ENCODE measurements around the gene PPHLN1. TPM values are rescaled to one million over a fixed set of nuclear protein-coding genes. Genes with fewer than 3 reads are reported as not detected.

PPHLN1 gene
- total and polyA plus RNA-seq, 2 of the 8 experiments (the other 6 are each of a cell fraction or from before 2014, with no cell fraction given), result 34.3 to 71.6 TPM

GRCh38 chr12:42473561-42473960, 147.6 kb downstream of the PPHLN1 start:
- H2BK20ac ChIP-seq (ENCODE audit: low read length), result no peak overlapping the region
- H3K4me2 ChIP-seq (ENCODE audit: insufficient read depth in 1 of 2, low read depth in 2 of 2, low read length in 2 of 2), result no peak overlapping the region
- no peak overlapping the region for H3K18ac ChIP-seq (ENCODE audit: extremely low read depth, low read length)
- no peak overlapping the region for H3K23ac ChIP-seq (ENCODE audit: insufficient read length)
- no peak overlapping the region for H2BK5ac ChIP-seq (ENCODE audit: low read depth, low read length)
- no peaks in the 10 kb centered on the region for H3K23me2 ChIP-seq (ENCODE audit: low read depth, low read length)
- peaks cover 4 to 26% (median 12%) of the 10 kb centered on the region in 4 experiments for H3K36me3 ChIP-seq (ENCODE audit: control insufficient read depth in 2 of 4, insufficient read depth in 4 of 4, low read length in 3 of 4)
- no peak for TF ChIP-seq KDM1A (IDR thresholded peaks at IDR 0.05; ENCODE audit: borderline replicate concordance, low read length)
- TF ChIP-seq EGR1 (IDR thresholded peaks at IDR 0.05; ENCODE audit: borderline replicate concordance, low read depth, low read length), result no peak
- TF ChIP-seq HDAC6 (IDR thresholded peaks at IDR 0.05; ENCODE audit: low read depth, low read length), result no peak
- no peak for TF ChIP-seq CEBPB (IDR thresholded peaks at IDR 0.05; ENCODE audit: low read depth, low read length)
- no peak for TF ChIP-seq MAX (IDR thresholded peaks at IDR 0.05)
- no peak for TF ChIP-seq E2F6 (IDR thresholded peaks at IDR 0.05)
- TF ChIP-seq CREB1 (IDR thresholded peaks at IDR 0.05), result no peak
- H2BK120ac ChIP-seq (replicated peaks; ENCODE audit: low read depth, low read length), result no peak overlapping the region
- no peak overlapping the region for H3K14ac ChIP-seq (ENCODE audit: insufficient read length)
- 100% methylated on average over 1 of the region's 1 CpG; no CpG with 5 or more reads in 1 of the 2 experiments for WGBS, 2 experiments (ENCODE audit: extremely low coverage in 1 of 2, insufficient coverage in 1 of 2, insufficient read length in 1 of 2, insufficient replicate concordance in 2 of 2, low coverage in 1 of 2, low lambda C conversion rate in 2 of 2, missing lambda C conversion rate in 1 of 2)
- H2BK15ac ChIP-seq (ENCODE audit: low read length), result no peak overlapping the region
- no peak overlapping the region for H4K5ac ChIP-seq (ENCODE audit: insufficient read length, low read depth, low read length)
- H3K4ac ChIP-seq (replicated peaks; ENCODE audit: insufficient read length, low read depth, low read length), result no peak overlapping the region
- H4K8ac ChIP-seq (ENCODE audit: extremely low read depth, insufficient read depth, low read length), result no peak overlapping the region
- H3K56ac ChIP-seq (replicated peaks; ENCODE audit: insufficient read length, low read depth, low read length), result no peak overlapping the region
- H3K27ac ChIP-seq (ENCODE audit: low read depth, low read length), result no peak overlapping the region
- ChIA-PET POLR2A (ENCODE audit: partially characterized antibody) (interaction anchor here (0.6 to 2.2 kb wide), 7 partner anchors 8 to 88 kb away, joined by 3 to 8 read pairs (median 4); no protein-coding TSS in a partner anchor), CTCF (ENCODE audit: partially characterized antibody) (interaction anchor here (0.7 to 1.7 kb wide), 4 partner anchors 9 to 418 kb away, joined by 3 to 8 read pairs (median 4); no protein-coding TSS in a partner anchor)
- FAIRE-seq (no peak), DNase-seq (ENCODE audit: low read depth in 1 of 2, low spot score in 2 of 2) (no peak)
- no peak overlapping the region for H4K91ac ChIP-seq (replicated peaks; ENCODE audit: insufficient read length, low read length)
- H3K9me3 ChIP-seq (ENCODE audit: insufficient read depth in 2 of 2, low read depth in 1 of 2, low read length in 1 of 2), result no peaks in the 10 kb centered on the region
- no peak overlapping the region for H2AFZ ChIP-seq (ENCODE audit: low read length)
- H3K4me1 ChIP-seq (replicated peaks in 1 of 4; ENCODE audit: control insufficient read depth in 3 of 4, insufficient read depth in 4 of 4, low read length in 3 of 4), result peaks cover 2 to 7% (median 3%) of the 10 kb centered on the region in 4 experiments; a peak in 5 of 7 replicates
- no peaks in the 10 kb centered on the region for H3K27me3 ChIP-seq (replicated peaks in 1 of 4; ENCODE audit: control insufficient read depth in 3 of 4, extremely low read depth in 1 of 4, insufficient read depth in 3 of 4, low read length in 3 of 4)
- no peak overlapping the region for H3K4me3 ChIP-seq (ENCODE audit: extremely low read depth in 1 of 4, insufficient read depth in 2 of 4, low read depth in 3 of 4, low read length in 4 of 4)
- H3K79me1 ChIP-seq (ENCODE audit: low read depth, low read length), result no peaks in the 10 kb centered on the region; the same call in 1 of the 2 replicates
- no peak overlapping the region for H3K9ac ChIP-seq (replicated peaks in 1 of 4; ENCODE audit: extremely low read depth in 1 of 4, low read depth in 3 of 4, low read length in 3 of 4)
- H3K79me2 ChIP-seq (ENCODE audit: control insufficient read depth in 1 of 2, insufficient read depth in 2 of 2, low read length in 2 of 2), result peaks cover 0 to 72% of the 10 kb centered on the region in 2 experiments; a peak in 3 of 4 replicates
- no peak overlapping the region for H2AK5ac ChIP-seq (ENCODE audit: low read depth, low read length)
- H4K20me1 ChIP-seq (replicated peaks in 1 of 2; ENCODE audit: control insufficient read depth in 1 of 2, insufficient read depth in 2 of 2, low read length in 2 of 2), result peaks cover 12 to 13% of the 10 kb centered on the region in 2 experiments
- H2BK12ac ChIP-seq (ENCODE audit: low read depth, low read length), result no peak overlapping the region

Measured in H1 (cell line).